Upper lobe of left lung (tissue), 4 donors: ENCODE measurements around the gene AAK1.

Source experiments
- CTCF ChIP-seq, 6 experiments: fragments of 450-650 bp in 4 of 6; fragments of 200-600 bp in 2 of 6; sonication (generic) in 2 of 6; IDR thresholded peaks; one replicate each; pipeline ENCODE4 v1.5.1; 2016 to 2019; ENCODE audit warnings: antibody characterized with exemption in 6 of 6
- EP300 ChIP-seq, 4 donors: sonication (generic); formaldehyde crosslinking; IDR thresholded peaks; one replicate each; pipeline ENCODE4 v1.5.1; 2017; ENCODE audit warnings: antibody characterized with exemption in 4 of 4, control low read depth in 2 of 4
- POLR2A ChIP-seq, 4 donors: fragments of 450-650 bp; IDR thresholded peaks; one replicate each; pipeline ENCODE4 v1.5.1; 2016 to 2017; ENCODE audit warnings: antibody characterized with exemption in 4 of 4, mild to moderate bottlenecking in 2 of 4

GRCh38 chr2:69482471-69482870, 161.1 kb downstream of the AAK1 start:
- TF ChIP-seq CTCF (IDR thresholded peaks at IDR 0.05) = no peak
- no peak for TF ChIP-seq EP300 (IDR thresholded peaks at IDR 0.05)
- no peak for TF ChIP-seq POLR2A (IDR thresholded peaks at IDR 0.05)
